ENCODE data around the gene LRRC19.

The LRRC19 gene

GRCh38 chr9:27022920-27023319, 17.4 kb upstream of the LRRC19 start:
- H3K27me3 ChIP-seq (ENCODE audit: control insufficient read depth, insufficient read depth, low read length), result no peaks in the 10 kb centered on the region
- no peaks in the 10 kb centered on the region for H3K4me1 ChIP-seq (ENCODE audit: control insufficient read depth, insufficient read depth, low read length)
- H3K27ac ChIP-seq (ENCODE audit: low read depth, low read length), result no peak overlapping the region
- H3K9ac ChIP-seq (ENCODE audit: low read depth, low read length), result no peak overlapping the region
- H3K36me3 ChIP-seq (ENCODE audit: control insufficient read depth, insufficient read depth, low read length), result peaks cover 20% of the 10 kb centered on the region
- H3K9me3 ChIP-seq (ENCODE audit: control insufficient read depth, insufficient read depth, low read length), result no peaks in the 10 kb centered on the region
- H3K4me3 ChIP-seq (ENCODE audit: low read depth, low read length), result no peak overlapping the region

GRCh38 chr9:27019589-27019988, 14.1 kb upstream of the LRRC19 start:
- Histone ChIP-seq H3K27ac (ENCODE audit: low read depth, low read length) (no peak overlapping the region), H3K4me1 (ENCODE audit: control insufficient read depth, insufficient read depth, low read length) (no peaks in the 10 kb centered on the region), H3K4me3 (ENCODE audit: low read depth, low read length) (no peak overlapping the region), H3K9me3 (ENCODE audit: control insufficient read depth, insufficient read depth, low read length) (no peaks in the 10 kb centered on the region), H3K36me3 (ENCODE audit: control insufficient read depth, insufficient read depth, low read length) (peaks cover 19% of the 10 kb centered on the region), H3K9ac (ENCODE audit: low read depth, low read length) (no peak overlapping the region), H3K27me3 (ENCODE audit: control insufficient read depth, insufficient read depth, low read length) (no peaks in the 10 kb centered on the region)

GRCh38 chr9:27003426-27004077, 1.9 kb downstream of the LRRC19 start:
- Histone ChIP-seq H3K9me3 (ENCODE audit: control insufficient read depth, insufficient read depth, low read length) (no peaks in the 10 kb centered on the region), H3K27ac (ENCODE audit: low read depth, low read length) (no peak overlapping the region), H3K36me3 (ENCODE audit: control insufficient read depth, insufficient read depth, low read length) (no peaks in the 10 kb centered on the region), H3K9ac (ENCODE audit: low read depth, low read length) (no peak overlapping the region), H3K4me1 (ENCODE audit: control insufficient read depth, insufficient read depth, low read length) (peaks cover 7% of the 10 kb centered on the region; the same call in 1 of the 2 replicates), H3K27me3 (ENCODE audit: control insufficient read depth, insufficient read depth, low read length) (no peaks in the 10 kb centered on the region), H3K4me3 (ENCODE audit: low read depth, low read length) (no peak overlapping the region)

GRCh38 chr9:26995810-26996209, 9.7 kb downstream of the LRRC19 start:
- no peaks in the 10 kb centered on the region for H3K36me3 ChIP-seq (ENCODE audit: control insufficient read depth, insufficient read depth, low read length)
- H3K9ac ChIP-seq (ENCODE audit: low read depth, low read length), result no peak overlapping the region
- no peaks in the 10 kb centered on the region for H3K27me3 ChIP-seq (ENCODE audit: control insufficient read depth, insufficient read depth, low read length)
- H3K9me3 ChIP-seq (ENCODE audit: control insufficient read depth, insufficient read depth, low read length), result no peaks in the 10 kb centered on the region
- H3K4me1 ChIP-seq (ENCODE audit: control insufficient read depth, insufficient read depth, low read length), result no peaks in the 10 kb centered on the region
- H3K4me3 ChIP-seq (ENCODE audit: low read depth, low read length), result no peak overlapping the region
- no peak overlapping the region for H3K27ac ChIP-seq (ENCODE audit: low read depth, low read length)

GRCh38 chr9:26983340-26983739, 22.1 kb downstream of the LRRC19 start:
- Histone ChIP-seq H3K36me3 (ENCODE audit: control insufficient read depth, insufficient read depth, low read length) (peaks cover 10% of the 10 kb centered on the region), H3K27me3 (ENCODE audit: control insufficient read depth, insufficient read depth, low read length) (no peaks in the 10 kb centered on the region), H3K27ac (ENCODE audit: low read depth, low read length) (no peak overlapping the region), H3K4me1 (ENCODE audit: control insufficient read depth, insufficient read depth, low read length) (no peaks in the 10 kb centered on the region), H3K9ac (ENCODE audit: low read depth, low read length) (no peak overlapping the region), H3K9me3 (ENCODE audit: control insufficient read depth, insufficient read depth, low read length) (no peaks in the 10 kb centered on the region), H3K4me3 (ENCODE audit: low read depth, low read length) (no peak overlapping the region)

GRCh38 chr9:26975728-26976707, 29.5 kb downstream of the LRRC19 start:
- peaks cover 28% of the 10 kb centered on the region for H3K4me1 ChIP-seq (ENCODE audit: control insufficient read depth, insufficient read depth, low read length)
- H3K36me3 ChIP-seq (ENCODE audit: control insufficient read depth, insufficient read depth, low read length), result no peaks in the 10 kb centered on the region; the same call in 1 of the 2 replicates
- H3K27me3 ChIP-seq (ENCODE audit: control insufficient read depth, insufficient read depth, low read length), result no peaks in the 10 kb centered on the region
- no peaks in the 10 kb centered on the region for H3K9me3 ChIP-seq (ENCODE audit: control insufficient read depth, insufficient read depth, low read length)
- peak overlapping the region; percentile 100 for H3K27ac ChIP-seq (ENCODE audit: low read depth, low read length)
- H3K9ac ChIP-seq (ENCODE audit: low read depth, low read length), result peak overlapping the region; percentile 89
- peak overlapping the region; percentile 46 for H3K4me3 ChIP-seq (ENCODE audit: low read depth, low read length)

- Histone ChIP-seq H3K9me3 (ENCODE audit: control insufficient read depth, insufficient read depth, low read length) (no peaks in the 10 kb centered on the region), H3K27me3 (ENCODE audit: control insufficient read depth, insufficient read depth, low read length) (no peaks in the 10 kb centered on the region), H3K4me3 (ENCODE audit: low read depth, low read length) (no peak overlapping the region), H3K27ac (ENCODE audit: low read depth, low read length) (peak overlapping the region; percentile 100), H3K4me1 (ENCODE audit: control insufficient read depth, insufficient read depth, low read length) (peaks cover 28% of the 10 kb centered on the region), H3K36me3 (ENCODE audit: control insufficient read depth, insufficient read depth, low read length) (no peaks in the 10 kb centered on the region; the same call in 1 of the 2 replicates), H3K9ac (ENCODE audit: low read depth, low read length) (0 out of 2 replicates have a peak overlapping the region, but pooled peaks have one; percentile 89)
These were observed 30.5 kb downstream of the LRRC19 start for GRCh38 chr9:26974927-26975326.

GRCh38 chr9:26973989-26974388, 31.5 kb downstream of the LRRC19 start:
- no peak overlapping the region for H3K27ac ChIP-seq (ENCODE audit: low read depth, low read length)
- no peaks in the 10 kb centered on the region for H3K27me3 ChIP-seq (ENCODE audit: control insufficient read depth, insufficient read depth, low read length)
- no peaks in the 10 kb centered on the region for H3K9me3 ChIP-seq (ENCODE audit: control insufficient read depth, insufficient read depth, low read length)
- H3K36me3 ChIP-seq (ENCODE audit: control insufficient read depth, insufficient read depth, low read length), result no peaks in the 10 kb centered on the region
- no peak overlapping the region for H3K4me3 ChIP-seq (ENCODE audit: low read depth, low read length)
- H3K4me1 ChIP-seq (ENCODE audit: control insufficient read depth, insufficient read depth, low read length), result peaks cover 28% of the 10 kb centered on the region
- no peak overlapping the region for H3K9ac ChIP-seq (ENCODE audit: low read depth, low read length)

- Histone ChIP-seq H3K36me3 (ENCODE audit: control insufficient read depth, insufficient read depth, low read length) (no peaks in the 10 kb centered on the region), H3K4me3 (ENCODE audit: low read depth, low read length) (no peak overlapping the region), H3K27me3 (ENCODE audit: control insufficient read depth, insufficient read depth, low read length) (no peaks in the 10 kb centered on the region), H3K4me1 (ENCODE audit: control insufficient read depth, insufficient read depth, low read length) (peaks cover 26% of the 10 kb centered on the region), H3K9me3 (ENCODE audit: control insufficient read depth, insufficient read depth, low read length) (no peaks in the 10 kb centered on the region), H3K9ac (ENCODE audit: low read depth, low read length) (no peak overlapping the region), H3K27ac (ENCODE audit: low read depth, low read length) (no peak overlapping the region)
These were observed 33.8 kb downstream of the LRRC19 start for GRCh38 chr9:26971721-26972120.

GRCh38 chr9:26956860-26957233, 48.6 kb downstream of the LRRC19 start:
- Histone ChIP-seq H3K4me1 (ENCODE audit: control insufficient read depth, insufficient read depth, low read length) (peaks cover 9% of the 10 kb centered on the region), H3K4me3 (ENCODE audit: low read depth, low read length) (peak overlapping the region; percentile 84), H3K36me3 (ENCODE audit: control insufficient read depth, insufficient read depth, low read length) (no peaks in the 10 kb centered on the region), H3K27ac (ENCODE audit: low read depth, low read length) (peak overlapping the region; percentile 96), H3K9me3 (ENCODE audit: control insufficient read depth, insufficient read depth, low read length) (no peaks in the 10 kb centered on the region), H3K9ac (ENCODE audit: low read depth, low read length) (peak overlapping the region; percentile 81), H3K27me3 (ENCODE audit: control insufficient read depth, insufficient read depth, low read length) (no peaks in the 10 kb centered on the region)
